Measurements from ENCODE around the gene ZFYVE27.

GRCh38 chr10:97737770-97738265, 890 bp downstream of the ZFYVE27 start:
- no peak for TF ChIP-seq POLR2A (IDR thresholded peaks at IDR 0.05; ENCODE audit: low read length)
- no peak for TF ChIP-seq GATA1 (IDR thresholded peaks at IDR 0.05; ENCODE audit: low read depth, low read length)
